NCI-H2107 (cell line): Measurements from ENCODE around the gene HPGDS.
"Not testable (repeated sequence)": the region's sequence is repeated elsewhere in the genome, so short reads cannot be mapped to it uniquely, and the experiment has no call there.

Source experiments
- DNase-seq: peaks from one replicate; lab custom pipeline; 2025; lab: John Stamatoyannopoulos, UW

Gene HPGDS

GRCh38 chr4:94325835-94326234 lies 16.8 kb downstream of the HPGDS start:
- DNase-seq, result no peak

- DNase-seq, result not testable (repeated sequence)
Observed at GRCh38 chr4:94319927-94320326, 22.7 kb downstream of the HPGDS start.

GRCh38 chr4:94307231-94307871 lies 35.3 kb downstream of the HPGDS start:
- DNase-seq, result no peak

DNA sequence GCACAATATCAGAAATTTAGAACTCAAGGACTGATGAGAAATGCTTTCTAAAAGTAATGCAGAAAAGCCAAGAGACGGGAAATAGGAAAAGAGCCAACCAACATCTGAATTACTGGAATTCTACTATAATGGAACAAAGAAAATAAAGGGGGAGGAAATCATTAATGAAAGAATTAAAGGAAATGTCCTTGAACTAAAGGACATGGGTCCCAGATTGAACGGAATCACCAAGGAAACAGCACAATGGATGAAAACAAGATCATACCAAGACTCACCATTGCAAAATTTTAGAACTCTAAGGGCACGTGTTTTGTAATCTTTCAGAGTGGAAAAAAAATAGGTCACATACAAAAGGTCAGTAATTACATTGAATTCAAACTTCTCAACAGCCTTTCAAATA lies 35.9 kb downstream of the HPGDS start:
- no peak for DNase-seq

DNA sequence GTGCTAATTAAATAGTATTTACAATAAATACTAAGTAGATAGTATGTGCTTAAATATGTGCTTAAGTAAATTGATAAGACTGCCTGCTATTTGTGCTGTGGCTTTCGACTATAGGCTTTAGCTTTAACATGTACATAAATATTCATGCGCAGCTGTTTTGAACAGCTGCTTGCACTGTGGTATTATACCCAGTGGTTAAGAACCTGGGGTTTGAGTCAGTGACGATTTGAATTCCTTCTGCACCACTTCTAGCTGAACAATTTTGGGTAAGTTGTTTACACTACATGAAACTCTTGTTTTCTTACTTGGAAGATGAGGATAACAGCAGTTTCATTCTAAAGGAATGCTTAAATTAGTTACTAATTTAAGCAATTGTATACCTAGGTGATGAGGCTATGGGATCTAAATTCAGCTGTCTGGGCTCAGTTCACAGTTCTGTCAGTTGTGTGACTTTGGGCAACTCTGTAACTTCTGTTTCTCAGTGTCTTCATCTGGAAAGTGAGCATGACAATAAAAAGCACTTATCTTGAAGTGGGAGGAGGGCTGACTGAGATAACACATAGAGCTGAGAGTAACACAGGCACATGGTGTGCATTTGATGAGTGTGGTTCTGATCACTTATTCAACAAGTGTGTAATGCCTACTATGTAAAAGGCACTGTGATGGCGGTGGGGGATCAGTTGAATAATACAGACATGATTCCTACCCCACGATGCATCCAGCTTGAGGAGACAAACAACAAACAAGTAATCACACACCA lies 37.0 kb downstream of the HPGDS start:
- no peak for DNase-seq

DNA sequence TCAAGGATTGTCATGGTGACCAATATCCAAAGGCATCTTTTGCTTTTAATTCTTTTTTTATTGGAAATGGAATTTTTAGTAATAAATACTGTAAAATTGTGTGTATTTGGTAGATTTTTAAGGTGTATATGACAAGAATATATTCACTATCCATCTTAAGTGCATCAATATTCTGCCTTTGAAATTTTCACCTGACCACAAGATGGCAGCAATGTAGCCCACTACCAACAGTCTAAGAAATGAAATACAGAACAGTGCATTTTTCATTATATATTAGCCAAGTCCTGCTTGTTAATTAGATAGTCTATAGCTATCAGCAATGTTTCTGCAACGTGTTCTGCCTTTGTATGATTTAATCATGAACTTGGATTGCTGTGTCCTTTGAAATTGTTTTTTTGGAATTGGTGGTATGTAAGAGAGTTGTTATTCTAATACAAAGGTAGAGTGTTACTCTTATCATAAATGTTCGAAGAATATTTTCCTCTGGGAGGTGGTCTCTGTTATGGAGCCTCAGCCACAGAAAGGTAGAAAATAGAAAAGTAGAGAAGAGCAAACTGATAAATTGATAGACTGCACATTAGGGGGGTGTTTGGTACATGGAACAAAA lies 38.2 kb downstream of the HPGDS start:
- no peak for DNase-seq

DNA sequence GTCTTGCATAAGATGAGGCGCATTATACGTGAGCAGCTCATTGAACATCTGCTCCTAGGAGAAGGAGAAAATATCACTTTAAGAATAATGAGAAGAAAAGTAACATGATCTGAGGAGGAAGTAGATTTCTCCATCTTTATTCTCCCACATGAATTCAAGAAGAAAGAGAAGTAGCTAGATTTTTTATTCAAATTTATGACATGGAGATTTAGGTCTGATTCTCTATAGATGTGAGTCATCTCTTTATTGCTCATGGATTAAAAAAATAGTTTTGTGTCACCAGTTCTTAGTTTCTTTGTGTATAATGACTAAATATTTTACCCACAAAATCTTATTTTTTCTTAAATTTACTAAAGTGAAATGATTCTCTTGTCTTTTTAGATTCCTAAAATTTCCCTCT lies 40.4 kb downstream of the HPGDS start:
- no peak for DNase-seq

DNA sequence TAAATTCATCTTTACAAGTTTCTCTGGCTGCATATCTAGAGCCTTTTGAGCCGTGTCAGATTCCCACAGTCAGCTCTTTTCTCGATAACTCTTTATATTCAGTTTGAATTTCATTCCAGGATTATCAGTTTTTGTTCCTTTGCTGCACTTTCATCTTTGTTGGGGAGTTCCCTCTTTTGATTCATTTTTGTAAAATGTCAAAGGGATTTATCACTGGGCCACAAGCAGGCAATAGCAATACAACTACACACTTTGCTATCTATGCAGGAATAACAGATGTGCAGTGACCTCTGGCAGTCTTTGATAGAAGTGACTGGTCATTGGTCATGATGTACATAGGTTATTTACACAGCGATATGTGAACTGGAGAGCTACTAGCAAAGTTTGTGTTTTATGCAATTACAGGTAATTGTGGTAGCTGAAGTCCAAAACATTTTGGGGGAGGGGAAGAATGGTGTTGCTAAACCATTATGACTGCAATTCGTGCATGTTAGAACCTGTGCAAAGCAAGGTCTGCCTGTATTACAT lies 43.8 kb downstream of the HPGDS start:
- no peak for DNase-seq

DNA sequence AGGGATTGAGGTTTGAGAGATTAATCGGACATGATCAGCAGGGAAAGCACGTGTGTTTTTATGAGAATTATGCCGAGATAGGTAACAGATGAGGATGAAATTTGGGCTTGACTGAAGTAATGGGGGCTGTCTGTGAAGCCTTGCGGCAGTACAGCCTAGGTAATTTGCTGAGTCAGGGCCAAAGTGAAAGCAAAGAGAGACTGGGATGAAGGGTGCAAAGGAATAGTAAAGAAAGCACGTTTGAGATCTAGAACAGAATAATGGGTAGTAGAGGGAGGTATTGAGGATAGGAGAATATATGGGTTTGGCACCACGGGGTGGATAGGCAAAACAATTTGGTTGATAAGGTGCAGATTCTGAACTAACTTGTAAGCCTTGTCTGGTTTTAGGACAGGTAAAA lies 47.2 kb downstream of the HPGDS start:
- DNase-seq, result not testable (repeated sequence)

DNA sequence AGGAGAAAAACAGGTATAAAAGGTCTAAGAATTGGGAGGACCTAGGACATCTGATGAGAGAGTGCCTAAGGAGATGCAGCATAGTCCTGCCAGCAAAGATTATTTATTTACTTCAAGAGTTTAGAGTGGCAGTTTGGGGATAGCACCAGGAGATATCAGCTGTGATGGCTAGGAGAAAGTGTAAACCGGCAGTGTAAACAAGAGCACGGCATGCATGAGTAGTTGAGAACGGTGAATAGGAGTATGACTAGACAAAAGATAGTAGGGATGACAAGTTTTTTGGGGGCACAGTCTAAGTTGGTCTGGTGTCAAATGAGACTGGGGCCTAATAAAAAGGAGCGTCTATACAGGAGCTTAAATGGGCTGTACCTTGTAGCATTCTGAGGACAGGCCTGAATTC lies 48.7 kb downstream of the HPGDS start:
- DNase-seq, result not testable (repeated sequence)

GRCh38 chr4:94290245-94290644 lies 52.4 kb downstream of the HPGDS start:
- no peak for DNase-seq

DNA sequence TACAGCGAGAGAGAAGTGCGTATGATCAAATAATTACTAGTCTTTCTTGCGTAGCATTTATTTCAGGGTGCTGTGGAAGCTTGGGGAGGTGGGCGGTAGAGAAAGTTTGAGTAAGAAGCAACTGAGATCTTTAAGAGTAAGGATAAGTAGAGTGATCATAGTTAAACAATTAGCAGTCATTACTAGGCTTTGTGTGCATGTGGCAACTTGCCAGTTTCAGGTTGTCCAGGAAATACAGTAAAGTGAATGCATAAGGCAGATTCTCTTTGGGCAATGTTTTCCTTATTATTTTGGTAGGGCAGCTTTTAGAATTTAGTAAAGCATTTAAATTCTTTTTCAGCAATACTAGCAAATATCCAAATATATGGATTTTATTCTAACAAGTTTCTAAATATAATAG lies 57.0 kb downstream of the HPGDS start:
- no peak for DNase-seq

GRCh38 chr4:94284889-94285288 lies 57.7 kb downstream of the HPGDS start:
- DNase-seq, result no peak

DNA sequence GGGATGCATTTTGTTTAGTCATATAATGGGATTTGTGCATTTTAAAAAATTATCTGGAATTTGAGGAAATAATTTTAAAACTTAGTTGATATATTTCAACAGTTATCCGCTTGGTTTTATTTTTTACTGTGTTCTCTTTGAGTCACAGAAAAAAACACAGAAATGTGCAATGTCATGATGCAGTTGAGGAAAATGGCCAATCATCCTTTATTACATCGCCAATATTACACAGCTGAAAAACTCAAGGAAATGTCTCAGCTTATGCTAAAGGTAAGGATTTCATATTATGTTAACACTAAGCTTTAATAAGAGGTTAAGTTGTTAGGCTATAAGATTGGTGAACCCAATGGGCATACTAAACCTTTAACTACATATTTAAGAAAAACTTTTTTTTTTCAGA lies 63.9 kb downstream of the HPGDS start:
- no peak for DNase-seq

GRCh38 chr4:94277534-94277933 lies 65.1 kb downstream of the HPGDS start:
- no peak for DNase-seq

DNA sequence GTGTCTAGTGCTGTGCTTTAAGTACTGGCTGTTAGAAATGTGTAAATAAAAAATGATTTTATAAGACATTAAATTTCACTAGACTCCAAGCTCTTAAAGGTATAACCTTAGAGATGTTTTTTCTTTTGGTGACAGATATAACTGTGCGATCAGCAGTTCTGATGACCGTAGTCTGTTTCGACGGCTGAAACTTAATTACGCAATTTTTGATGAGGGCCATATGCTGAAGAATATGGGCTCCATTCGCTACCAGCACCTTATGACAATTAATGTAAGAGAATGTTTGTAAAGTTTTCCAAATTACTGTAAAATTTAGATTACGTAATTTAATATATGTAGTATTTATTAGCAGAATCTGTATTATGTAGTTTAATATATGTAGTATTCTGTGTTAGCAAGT lies 66.4 kb downstream of the HPGDS start:
- no peak for DNase-seq

DNA sequence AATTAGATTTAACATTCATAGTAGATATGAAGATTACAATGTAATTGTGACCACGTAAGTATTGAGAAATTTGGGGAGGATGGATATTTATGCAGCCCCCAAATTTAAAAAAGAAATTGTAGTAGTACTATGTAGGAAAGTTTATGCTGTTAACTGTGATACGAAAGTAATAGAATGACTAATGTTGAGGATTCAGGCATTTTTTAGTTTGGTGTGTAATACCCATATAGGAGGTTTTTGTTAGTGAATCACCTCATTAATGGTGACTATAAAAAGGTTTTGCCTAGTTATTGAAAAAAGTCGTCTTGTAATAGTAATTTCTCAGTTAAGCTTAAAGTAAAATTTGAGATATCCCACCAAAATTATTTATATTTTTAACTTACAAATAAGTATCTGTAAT lies 67.7 kb downstream of the HPGDS start:
- no peak for DNase-seq

DNA sequence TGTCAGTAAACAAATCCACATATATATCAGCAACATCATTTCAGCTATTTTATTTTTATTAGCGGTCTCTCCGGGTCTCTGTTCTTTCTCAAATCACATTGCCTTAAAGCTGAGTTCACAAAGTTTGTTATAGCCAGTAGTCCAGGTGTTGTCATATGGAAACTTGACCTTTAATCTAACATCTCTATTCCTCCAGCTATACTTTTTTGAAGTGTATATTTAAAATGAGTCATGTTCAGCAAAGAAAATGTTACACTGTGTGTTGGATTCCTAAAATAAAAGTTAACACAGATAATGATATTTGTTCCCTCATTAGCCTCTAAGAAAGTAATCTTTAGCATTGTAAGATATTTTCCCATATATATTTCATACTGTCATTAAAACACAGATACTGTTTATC lies 71.4 kb downstream of the HPGDS start:
- DNase-seq, result no peak

DNA sequence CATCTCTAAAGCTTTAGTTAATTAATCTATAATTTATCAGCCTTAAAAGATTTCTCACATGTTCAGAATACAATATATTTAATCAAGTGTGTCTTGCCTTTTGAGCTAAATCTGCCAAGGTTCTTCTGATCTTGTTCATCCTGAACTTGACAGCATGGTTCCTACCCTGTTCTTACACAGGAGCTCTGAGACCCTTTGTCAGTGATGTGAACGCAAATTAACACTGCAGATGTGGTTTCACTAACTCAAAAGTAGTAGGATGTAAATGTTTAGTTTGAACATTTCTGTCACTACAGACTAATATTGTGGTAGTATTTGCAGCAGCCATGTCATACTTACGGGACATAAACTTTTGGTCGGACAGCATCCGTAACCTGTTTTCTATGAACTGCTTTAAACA lies 75.6 kb downstream of the HPGDS start:
- DNase-seq, result no peak

- DNase-seq, result no peak
Observed at GRCh38 chr4:94262163-94263016, 80.2 kb downstream of the HPGDS start.

DNA sequence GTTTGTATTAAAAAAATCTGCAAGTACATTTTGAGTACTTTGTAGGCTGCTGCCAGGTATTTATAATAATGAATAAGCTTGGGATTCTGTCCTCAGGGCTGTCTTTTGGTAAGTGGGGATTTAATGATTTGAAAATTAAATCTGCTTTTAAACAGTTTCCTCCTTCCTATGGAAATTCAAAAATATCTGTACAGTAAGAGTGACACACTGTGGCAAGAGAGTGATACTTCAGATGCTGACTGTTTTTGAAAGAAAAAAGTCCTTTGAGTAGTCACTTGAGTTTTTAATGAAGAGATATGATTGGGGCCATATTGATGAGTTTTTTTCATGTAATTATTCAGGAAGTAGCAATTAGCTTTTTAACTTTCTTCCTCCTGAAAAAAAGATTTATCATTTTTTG lies 85.8 kb downstream of the HPGDS start:
- no peak for DNase-seq

GRCh38 chr4:94256144-94256783 lies 86.4 kb downstream of the HPGDS start:
- no peak for DNase-seq
